ENCODE measurements around the gene RTN4R.

RTN4R gene

GRCh38 chr22:20218326-20218872, 49.7 kb downstream of the RTN4R start:
- no peak overlapping the region for H3K9ac ChIP-seq (ENCODE audit: low read length)
- no peaks in the 10 kb centered on the region for H3K79me2 ChIP-seq (ENCODE audit: insufficient read depth, low read length)
- H3K27ac ChIP-seq (ENCODE audit: low read depth, low read length, poor library complexity, severe bottlenecking): no peak overlapping the region
- H3K9me3 ChIP-seq (ENCODE audit: low read length): no peaks in the 10 kb centered on the region
- no peaks in the 10 kb centered on the region for H3K9me2 ChIP-seq (ENCODE audit: low read depth, low read length)
- no peaks in the 10 kb centered on the region; the same call in 1 of the 2 replicates for H3K36me3 ChIP-seq (ENCODE audit: insufficient read depth, low read length)
- H3F3A ChIP-seq (ENCODE audit: insufficient read depth, low read length): no peaks in the 10 kb centered on the region
- no peak overlapping the region for H3K4me3 ChIP-seq (ENCODE audit: low read depth, low read length, poor library complexity, severe bottlenecking)
- peaks cover 7% of the 10 kb centered on the region; the same call in 1 of the 2 replicates for H3K27me3 ChIP-seq (ENCODE audit: insufficient read depth, low read length)
- H3K4me1 ChIP-seq (ENCODE audit: insufficient read depth, low read length, severe bottlenecking): no peaks in the 10 kb centered on the region
- no peaks in the 10 kb centered on the region for H4K20me1 ChIP-seq (ENCODE audit: insufficient read depth, low read length)
- TF ChIP-seq EZH2 (IDR thresholded peaks at IDR 0.05; ENCODE audit: borderline replicate concordance, low read length) (no peak), CTCF (IDR thresholded peaks at IDR 0.05; ENCODE audit: low read length) (no peak)
- H3K4me2 ChIP-seq (ENCODE audit: low read length): no peak overlapping the region
- no peak overlapping the region for H2AFZ ChIP-seq (ENCODE audit: low read length)

GRCh38 chr22:20217563-20217962, 50.6 kb downstream of the RTN4R start:
- Histone ChIP-seq H2AFZ (ENCODE audit: low read length) (no peak overlapping the region), H3K9me3 (ENCODE audit: low read length) (no peaks in the 10 kb centered on the region), H3K4me3 (ENCODE audit: low read depth, low read length, poor library complexity, severe bottlenecking) (no peak overlapping the region), H3K9ac (ENCODE audit: low read length) (no peak overlapping the region), H3K36me3 (ENCODE audit: insufficient read depth, low read length) (no peaks in the 10 kb centered on the region; the same call in 1 of the 2 replicates), H4K20me1 (ENCODE audit: insufficient read depth, low read length) (no peaks in the 10 kb centered on the region), H3K4me1 (ENCODE audit: insufficient read depth, low read length, severe bottlenecking) (no peaks in the 10 kb centered on the region), H3K27ac (ENCODE audit: low read depth, low read length, poor library complexity, severe bottlenecking) (no peak overlapping the region), H3K79me2 (ENCODE audit: insufficient read depth, low read length) (no peaks in the 10 kb centered on the region), H3F3A (ENCODE audit: insufficient read depth, low read length) (no peaks in the 10 kb centered on the region), H3K9me2 (ENCODE audit: low read depth, low read length) (no peaks in the 10 kb centered on the region), H3K4me2 (ENCODE audit: low read length) (no peak overlapping the region), H3K27me3 (ENCODE audit: insufficient read depth, low read length) (peaks cover 16% of the 10 kb centered on the region; the same call in 1 of the 2 replicates)
- no peak for TF ChIP-seq EZH2 (IDR thresholded peaks at IDR 0.05; ENCODE audit: borderline replicate concordance, low read length)
- TF ChIP-seq CTCF (IDR thresholded peaks at IDR 0.05; ENCODE audit: low read length): no peak

- Histone ChIP-seq H3F3A (ENCODE audit: insufficient read depth, low read length) (no peaks in the 10 kb centered on the region), H3K4me1 (ENCODE audit: insufficient read depth, low read length, severe bottlenecking) (no peaks in the 10 kb centered on the region), H3K9me3 (ENCODE audit: low read length) (no peaks in the 10 kb centered on the region), H4K20me1 (ENCODE audit: insufficient read depth, low read length) (no peaks in the 10 kb centered on the region), H2AFZ (ENCODE audit: low read length) (no peak overlapping the region), H3K4me2 (ENCODE audit: low read length) (no peak overlapping the region), H3K27me3 (ENCODE audit: insufficient read depth, low read length) (peaks cover 17% of the 10 kb centered on the region; the same call in 1 of the 2 replicates), H3K9ac (ENCODE audit: low read length) (no peak overlapping the region), H3K79me2 (ENCODE audit: insufficient read depth, low read length) (no peaks in the 10 kb centered on the region), H3K27ac (ENCODE audit: low read depth, low read length, poor library complexity, severe bottlenecking) (no peak overlapping the region), H3K36me3 (ENCODE audit: insufficient read depth, low read length) (no peaks in the 10 kb centered on the region; the same call in 1 of the 2 replicates), H3K9me2 (ENCODE audit: low read depth, low read length) (no peaks in the 10 kb centered on the region), H3K4me3 (ENCODE audit: low read depth, low read length, poor library complexity, severe bottlenecking) (no peak overlapping the region)
- no peak for TF ChIP-seq EZH2 (IDR thresholded peaks at IDR 0.05; ENCODE audit: borderline replicate concordance, low read length)
- no peak for TF ChIP-seq CTCF (IDR thresholded peaks at IDR 0.05; ENCODE audit: low read length)
Observed at GRCh38 chr22:20216863-20217499, 51.1 kb downstream of the RTN4R start.
